Kidney (tissue), 14 donors: ENCODE data around the gene EFCAB6. TPM values are rescaled to one million over a fixed set of nuclear protein-coding genes. Genes with fewer than 3 reads are reported as not detected.

Source experiments
- DNase-seq, 5 donors: peaks; one replicate each; pipeline ENCODE4 v3.0.0-alpha.2; 2013 to 2020
- FAIRE-seq: peaks from 2 replicates; lab custom pipeline; 2012; peaks lifted over from hg19 to GRCh38; lab: Jason Lieb, UNC
- H3K27ac ChIP-seq, 2 donors: one replicate each; pipeline ENCODE4 v1.7.0; 2013; ENCODE audit warnings: low read depth in 2 of 2, low read length in 2 of 2, inconsistent platforms in 1 of 2
- H3K27me3 ChIP-seq: one replicate; pipeline ENCODE4 v1.7.1; 2013; ENCODE audit warnings: low read length, inconsistent platforms; ENCODE audit not compliant: control insufficient read depth, insufficient read depth
- H3K36me3 ChIP-seq, 3 donors: one replicate each; pipeline versions ENCODE4 v1.7.0 to v1.7.1; 2013; ENCODE audit warnings: low read length in 3 of 3, control low read depth in 1 of 3, inconsistent platforms in 1 of 3; ENCODE audit not compliant: insufficient read depth in 3 of 3, control insufficient read depth in 2 of 3
- H3K4me1 ChIP-seq, 3 donors: one replicate each; pipeline versions ENCODE4 v1.7.0 to v1.7.1; 2013; ENCODE audit warnings: low read length in 3 of 3, inconsistent platforms in 1 of 3, low read depth in 1 of 3; ENCODE audit not compliant: control insufficient read depth in 2 of 3, insufficient read depth in 2 of 3
- H3K4me3 ChIP-seq, 3 donors: one replicate each; pipeline versions ENCODE4 v1.7.0 to v1.8.1; 2013; ENCODE audit warnings: low read length in 3 of 3, control low read depth in 1 of 3, inconsistent platforms in 1 of 3
- H3K9ac ChIP-seq, 3 donors: one replicate each; pipeline versions ENCODE4 v1.7.0 to v1.7.1; 2013; ENCODE audit warnings: low read length in 3 of 3, control low read depth in 1 of 3, inconsistent platforms in 1 of 3
- H3K9me3 ChIP-seq, 3 donors: one replicate each; pipeline versions ENCODE4 v1.7.0 to v1.7.1; 2013; ENCODE audit warnings: low read length in 3 of 3, control low read depth in 1 of 3, inconsistent platforms in 1 of 3; ENCODE audit not compliant: control insufficient read depth in 2 of 3, insufficient read depth in 1 of 3
- CTCF ChIP-seq: IDR thresholded peaks from 3 replicates; pipeline ENCODE4 v1.5.1; 2012; ENCODE audit warnings: mild to moderate bottlenecking, moderate library complexity, borderline replicate concordance; ENCODE audit not compliant: insufficient read depth; ENCODE audit errors: extremely low read depth
- intact Hi-C: fragments of 100-400 bp; cut with DNase I; formaldehyde crosslinking; loops from one replicate; pipeline ENCODE4 v1.11.1; 2022
- polyA plus RNA-seq: library from polyadenylated mRNA; stranded (reverse); fragments of 350-450 nt; fragmentation: Illumina TruSeq; extraction: RNeasy Lipid Tissue Mini Kit (QIAGEN cat#74804); gene quantifications from one replicate; pipeline ENCODE4 v1.2.3, GENCODE V29; 2014; ENCODE audit warnings: low read depth, low replicate concordance; ENCODE audit not compliant: insufficient read depth
- total RNA-seq: library from RNA; stranded (reverse); fragmentation: NEBNext Ultra II Directional; extraction: Animal tissue kit (Norgen Biotek cat#: 25700); gene quantifications from one replicate; pipeline ENCODE4 v1.2.1, GENCODE V29; 2021
- donor health status: control.
- donor health status: control.
- donor health status: control.
- donor health status: control.
- donor health status: control.
- donor health status: DM: yes; HTN: yes; CAD: no.
- donor health status: Normal renal cell carcinoma (clear cell type).

The EFCAB6 gene
- total and polyA plus RNA-seq, 2 donors from 2014 or later, result 1.5 to 11.8 TPM

- no peak for TF ChIP-seq CTCF
- no peaks in the 10 kb centered on the region for H3K9me3 ChIP-seq
- no peak overlapping the region for H3K4me3 ChIP-seq
- FAIRE-seq, result no peak
- H3K27me3 ChIP-seq, result no peaks in the 10 kb centered on the region
- intact Hi-C loops, result no loop called here
- H3K9ac ChIP-seq, result no peak overlapping the region
- H3K36me3 ChIP-seq, result no peaks in the 10 kb centered on the region
- DNase-seq, result no peak
- no peak overlapping the region for H3K27ac ChIP-seq
- H3K4me1 ChIP-seq, result no peaks in the 10 kb centered on the region
These were observed 178.3 kb downstream of the EFCAB6 start for GRCh38 chr22:43633631-43634285.

GRCh38 chr22:43631846-43632245 is 180.3 kb downstream of the EFCAB6 start:
- no peak overlapping the region for H3K27ac ChIP-seq
- H3K27me3 ChIP-seq, result no peaks in the 10 kb centered on the region
- intact Hi-C loops, result no loop called here
- DNase-seq (no peak), FAIRE-seq (no peak)
- H3K4me3 ChIP-seq, result no peak overlapping the region
- H3K4me1 ChIP-seq, result no peaks in the 10 kb centered on the region
- TF ChIP-seq CTCF, result no peak
- H3K36me3 ChIP-seq, result no peaks in the 10 kb centered on the region
- H3K9me3 ChIP-seq, result no peaks in the 10 kb centered on the region
- H3K9ac ChIP-seq, result no peak overlapping the region

- no peak overlapping the region for H3K4me3 ChIP-seq
- FAIRE-seq, result no peak
- intact Hi-C loops, result no loop called here
These were observed 180.9 kb downstream of the EFCAB6 start for GRCh38 chr22:43631201-43631600.

More at GRCh38 chr22:43631201-43631600, 180.9 kb downstream of the EFCAB6 start:
- Histone ChIP-seq H3K9me3 (no peaks in the 10 kb centered on the region), H3K36me3 (no peaks in the 10 kb centered on the region), H3K27me3 (no peaks in the 10 kb centered on the region), H3K9ac (no peak overlapping the region), H3K27ac (no peak overlapping the region), H3K4me1 (no peaks in the 10 kb centered on the region)
- no peak for TF ChIP-seq CTCF
- no peak for DNase-seq
